Measurements from ENCODE around the gene SHROOM1.

- TF ChIP-seq CTCF (conservative IDR thresholded peaks at IDR 0.05 in 1 of 2, IDR thresholded peaks at IDR 0.05 in 1 of 2; ENCODE audit: low read depth in 1 of 2, low read length in 2 of 2) (no peak), EZH2 (IDR thresholded peaks at IDR 0.05; ENCODE audit: low read length, missing control alignments) (no peak)
Observed at GRCh38 chr5:132780577-132780976, 49.9 kb downstream of the SHROOM1 start.
